ENCODE measurements around the gene SYNDIG1.

Gene SYNDIG1

DNA sequence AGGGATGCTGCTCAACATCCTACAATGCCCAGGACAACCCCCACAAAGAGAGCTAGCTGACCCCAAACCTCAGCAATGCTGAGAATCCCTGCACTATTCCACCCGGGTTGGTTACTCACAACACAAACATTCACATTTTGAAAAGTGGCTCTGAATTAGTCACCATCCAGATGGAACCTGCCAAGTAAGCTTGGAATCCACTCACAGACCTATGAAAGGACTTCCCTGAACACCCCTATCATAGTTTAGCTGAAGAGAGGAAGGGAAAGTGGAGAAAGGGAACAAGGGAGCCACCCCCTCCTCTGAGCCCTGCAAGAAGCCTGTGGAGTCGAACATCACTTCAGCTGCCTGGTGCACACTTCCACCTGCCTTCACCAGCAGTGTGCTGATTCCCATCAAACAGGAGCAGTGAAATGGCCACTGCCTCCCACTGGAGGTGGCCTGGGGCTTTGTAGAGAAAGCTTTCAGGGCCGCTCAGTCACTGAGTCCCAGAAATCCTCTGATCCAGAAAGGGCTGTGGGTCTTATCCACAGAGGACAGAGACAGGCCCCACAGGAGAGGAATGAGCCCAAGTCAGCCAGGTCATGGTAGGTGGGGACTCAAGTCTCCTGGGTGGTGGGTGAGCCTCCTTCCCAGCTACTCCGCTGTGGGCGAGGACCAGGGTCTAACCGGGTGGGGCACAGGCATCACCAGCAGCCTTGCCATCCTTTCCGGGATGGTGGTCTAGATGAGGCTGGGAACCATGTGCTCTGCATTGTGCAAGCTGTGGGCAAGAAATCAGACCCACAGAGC is 203.7 kb downstream of the SYNDIG1 start:
- DNase-seq (ENCODE audit: low read depth, low spot score): no peak

DNA sequence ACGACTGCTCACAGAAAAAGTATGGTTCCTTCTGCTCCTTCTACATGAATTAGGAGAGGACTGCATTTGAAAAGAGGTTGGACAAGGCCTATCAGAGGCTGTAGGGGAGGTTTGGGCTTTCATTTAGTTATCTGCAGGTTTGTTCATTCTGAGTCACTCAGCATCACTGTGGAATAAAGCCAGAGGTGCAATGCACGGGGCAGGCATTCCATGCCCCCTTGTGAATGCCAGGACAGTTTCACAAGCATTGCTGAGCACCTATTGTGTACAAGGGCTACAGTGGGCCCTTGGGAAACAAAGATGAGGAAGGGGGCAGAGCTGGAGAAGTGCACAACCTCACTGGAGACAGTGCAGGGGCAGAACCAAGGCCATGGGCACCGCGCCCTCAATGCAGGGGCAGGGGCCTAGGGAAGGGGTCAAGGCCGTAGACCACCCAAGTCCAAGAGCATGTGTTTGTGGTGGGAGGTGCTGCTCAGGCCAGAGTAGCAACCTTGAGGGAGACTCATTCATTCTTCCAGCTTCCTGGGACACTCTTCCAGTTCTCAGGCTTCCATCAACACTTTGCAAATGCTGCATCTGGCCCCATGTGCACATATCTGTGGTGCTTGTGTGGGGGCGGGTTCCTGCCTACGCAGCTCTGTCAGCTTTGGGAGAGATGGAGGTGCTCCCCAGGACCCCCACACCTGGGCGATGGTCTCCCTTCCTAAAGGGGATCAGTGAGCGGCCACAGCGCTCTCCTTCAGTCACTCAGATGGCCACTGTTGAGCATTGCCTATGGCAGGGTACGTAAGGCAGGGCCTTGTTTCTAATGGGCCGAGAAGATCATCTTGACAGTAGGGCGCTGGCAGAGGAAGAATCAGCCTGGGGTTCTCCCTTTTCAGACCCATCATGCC is 204.5 kb downstream of the SYNDIG1 start:
- DNase-seq (ENCODE audit: low read depth, low spot score): no peak

DNA sequence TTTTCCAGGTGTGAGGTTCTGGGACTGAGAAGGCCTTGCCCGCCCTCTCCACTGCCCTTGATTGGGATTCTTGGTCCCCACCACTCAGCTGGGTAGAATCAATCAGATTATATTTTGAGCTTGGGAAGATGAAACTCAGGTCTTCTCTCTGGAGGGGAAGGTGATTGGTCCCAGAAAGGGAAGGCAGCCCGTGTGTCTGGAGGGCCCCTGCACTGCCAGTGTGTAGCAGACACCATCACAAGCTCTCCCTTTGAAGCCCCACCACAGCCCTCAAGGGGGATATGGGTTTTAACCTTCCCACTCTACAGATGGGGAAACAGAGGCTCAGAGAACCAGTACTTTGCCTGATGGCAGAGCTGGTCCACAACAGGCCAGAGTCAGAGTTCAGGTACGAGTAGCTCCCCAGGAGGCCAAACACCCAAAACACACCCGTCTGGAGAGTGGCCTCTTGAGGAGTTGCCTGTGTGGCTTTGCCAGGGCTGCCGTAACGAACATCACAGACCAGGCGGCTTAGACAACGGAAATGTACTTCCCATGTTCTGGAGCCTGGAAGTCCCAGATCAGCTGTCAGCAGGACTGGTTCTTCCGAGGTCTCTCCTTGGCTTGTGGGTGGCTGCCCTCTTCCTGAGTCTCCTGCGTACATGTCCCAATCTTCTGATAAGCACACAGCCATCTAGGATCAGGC is 205.6 kb downstream of the SYNDIG1 start:
- DNase-seq (ENCODE audit: low read depth, low spot score): no peak

DNA sequence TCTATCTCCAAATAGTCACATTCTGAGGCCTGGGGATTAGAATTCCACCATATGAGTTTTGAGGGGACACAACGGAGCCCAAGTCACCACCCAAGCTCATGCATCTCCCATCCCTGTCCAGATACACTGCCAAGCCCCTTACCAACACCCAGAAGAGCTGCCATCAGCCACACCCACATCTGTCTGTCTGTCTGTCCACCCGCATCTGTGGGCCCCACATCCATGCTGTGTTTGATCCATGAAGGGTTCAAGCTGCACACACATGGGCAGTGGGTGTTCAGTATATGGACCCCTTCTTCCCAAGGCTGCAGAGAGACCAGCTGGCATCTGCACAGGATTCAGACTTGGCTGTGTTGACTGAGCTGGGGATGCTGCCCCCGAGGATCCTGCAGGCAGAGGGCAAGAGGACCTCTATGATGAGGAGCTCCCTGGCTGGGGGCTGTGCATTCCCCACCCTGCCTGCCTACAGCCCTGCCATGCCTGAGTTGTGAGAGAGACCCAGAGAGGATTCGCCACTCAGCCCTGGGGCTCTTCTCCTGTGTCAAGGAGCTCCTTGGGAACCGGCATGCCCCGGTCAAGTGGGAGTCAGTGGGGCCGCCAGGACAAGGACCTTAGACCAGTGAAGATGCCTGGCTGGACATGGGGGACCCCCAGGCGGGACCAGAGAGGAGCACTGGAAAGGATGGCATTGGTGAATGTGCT is 206.4 kb downstream of the SYNDIG1 start:
- no peak for DNase-seq (ENCODE audit: low read depth, low spot score)

DNA sequence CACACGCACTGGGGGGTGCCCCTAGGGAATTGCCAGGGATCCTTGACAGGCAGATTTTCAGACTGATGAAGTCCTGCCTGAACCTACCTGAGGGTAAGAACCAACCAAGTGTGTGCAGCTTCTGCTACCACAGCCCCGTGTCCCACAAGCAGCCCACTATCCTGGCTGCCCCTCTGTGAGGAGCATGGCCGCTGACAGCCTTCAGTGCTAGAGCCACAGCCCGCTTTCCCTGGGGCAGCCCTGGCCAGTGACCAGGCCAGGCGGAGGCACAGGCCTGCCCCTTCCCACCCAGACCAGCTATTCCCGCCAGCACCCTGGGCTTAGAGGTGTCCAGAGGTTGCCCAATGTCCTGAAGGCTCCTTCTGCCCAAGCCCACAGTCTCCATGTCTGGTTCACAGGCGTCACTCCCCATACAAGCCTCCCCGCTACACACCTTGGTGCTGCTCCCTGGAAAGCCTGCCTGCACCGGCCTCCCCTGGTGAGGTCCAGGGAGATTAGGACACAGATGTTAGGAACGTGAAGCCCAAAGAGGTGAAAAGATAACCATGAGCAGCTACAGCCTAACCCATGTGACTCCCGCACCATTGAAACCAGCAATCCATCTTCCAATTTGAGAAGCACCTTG is 207.0 kb downstream of the SYNDIG1 start:
- no peak for DNase-seq (ENCODE audit: low read depth, low spot score)

DNA sequence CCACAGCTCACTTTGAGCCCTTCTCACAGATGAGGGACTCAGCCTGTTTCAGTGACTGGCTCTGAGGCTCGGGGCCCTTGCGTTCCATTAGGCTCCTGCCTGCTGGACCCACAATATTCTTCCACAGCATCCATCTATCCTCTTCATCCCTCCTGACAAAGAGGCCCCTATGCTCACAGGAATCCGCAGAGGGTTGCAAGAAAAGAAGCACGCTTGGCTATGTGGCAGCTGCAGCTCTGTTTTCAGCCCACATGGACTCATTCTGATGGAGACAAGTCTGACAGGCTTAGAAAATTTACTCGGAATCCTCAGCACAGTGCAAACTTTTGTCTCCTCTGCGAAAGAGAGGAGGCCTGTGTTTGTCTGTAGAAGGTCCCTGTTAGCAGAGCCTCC is 207.5 kb downstream of the SYNDIG1 start:
- no peak for DNase-seq (ENCODE audit: low read depth, low spot score)

DNA sequence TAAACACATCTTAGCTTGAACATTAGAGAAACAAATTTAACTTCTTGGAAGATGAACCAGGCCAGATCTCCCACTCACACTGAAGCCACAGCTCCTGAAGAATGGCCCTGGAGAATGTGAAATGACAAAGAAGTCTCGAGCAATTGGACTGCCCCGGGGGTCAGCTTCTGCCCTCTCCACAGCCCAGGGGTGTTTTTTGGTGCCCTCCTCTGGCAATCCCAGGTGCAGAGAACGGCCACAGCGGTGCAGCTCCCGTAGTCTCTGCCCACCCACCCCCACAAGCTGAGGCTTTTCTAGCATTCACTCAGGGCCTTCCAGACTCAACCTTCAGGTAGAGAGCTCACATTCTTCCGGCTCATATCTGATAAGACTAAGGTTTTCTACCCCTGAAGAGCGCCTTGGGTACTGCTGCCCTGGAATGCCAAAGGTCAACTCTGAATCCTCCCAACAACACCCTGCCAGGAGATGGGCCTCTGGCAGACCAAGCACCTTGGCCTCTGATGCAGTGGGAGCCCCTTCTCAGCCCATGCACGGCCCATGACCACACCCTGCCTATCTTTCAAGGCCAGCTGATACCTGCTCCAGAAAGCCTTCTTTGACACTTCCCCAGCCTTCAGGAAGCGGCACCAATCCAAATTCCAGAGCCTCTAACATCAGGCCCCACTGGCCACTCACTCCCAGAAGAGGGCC is 208.3 kb downstream of the SYNDIG1 start:
- no peak for DNase-seq (ENCODE audit: low read depth, low spot score)

DNA sequence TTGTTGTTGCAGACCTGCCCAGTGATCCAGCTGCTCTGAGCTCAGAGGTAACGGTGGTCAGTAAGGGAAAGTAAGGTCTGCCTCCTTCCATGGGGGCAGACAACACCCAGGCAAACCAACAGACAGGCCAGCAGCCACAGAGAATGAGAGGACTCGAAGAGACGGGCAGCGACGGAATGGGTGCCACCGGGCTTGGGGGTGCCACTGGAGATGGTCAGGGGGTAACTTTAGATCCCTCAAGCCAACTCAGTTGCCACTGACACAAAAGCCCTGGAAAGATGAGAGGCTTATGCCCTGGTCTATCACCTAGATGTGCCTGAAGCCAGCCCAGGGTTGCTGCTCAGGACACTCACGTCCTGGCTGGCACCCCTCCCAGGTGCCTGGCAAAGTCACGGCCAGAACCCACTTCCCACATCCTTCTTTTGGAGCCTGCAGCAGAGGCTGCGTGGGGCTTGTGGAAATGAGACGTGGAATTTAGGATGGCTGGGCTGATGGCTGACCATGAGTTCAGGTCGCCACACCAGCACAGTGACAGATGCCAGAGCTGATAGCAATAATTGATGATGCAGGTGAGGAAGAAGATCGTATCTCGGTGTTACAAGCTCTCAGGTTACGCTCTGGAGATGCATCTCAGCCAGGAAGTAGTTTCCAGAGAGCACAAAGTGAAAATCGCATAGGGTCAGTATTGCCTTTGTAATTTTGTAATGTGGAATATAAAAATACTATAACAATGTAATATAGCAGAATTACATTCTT is 209.1 kb downstream of the SYNDIG1 start:
- DNase-seq (ENCODE audit: low read depth, low spot score): no peak

DNA sequence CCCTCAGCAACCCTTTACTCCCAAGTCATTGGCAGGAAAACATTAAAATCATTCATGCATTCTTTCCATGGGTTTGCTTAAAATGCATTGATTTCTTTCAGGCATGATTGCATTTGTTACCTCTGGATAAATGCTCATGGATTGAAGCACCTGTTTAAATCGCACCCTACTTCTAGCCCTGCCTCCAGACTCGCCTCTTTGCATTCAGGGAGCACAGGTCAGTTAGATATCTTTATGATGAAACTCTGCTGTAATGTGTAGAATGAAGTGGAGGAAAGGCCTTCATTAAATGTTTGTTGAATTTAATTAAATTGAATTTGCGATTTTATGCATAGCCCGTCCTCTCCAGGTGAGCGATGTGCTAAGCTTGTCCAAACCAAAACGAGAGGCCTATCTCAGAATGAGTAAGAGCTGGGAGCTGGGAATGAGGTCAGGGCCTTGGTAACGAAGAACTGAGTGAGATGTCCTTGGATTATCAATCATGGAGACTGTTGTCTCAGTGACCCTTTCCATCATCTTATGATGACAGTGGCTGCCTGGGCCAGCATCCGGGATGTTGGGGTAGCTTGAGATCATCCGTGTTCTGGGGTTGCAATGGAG is 210.1 kb downstream of the SYNDIG1 start:
- DNase-seq (ENCODE audit: low read depth, low spot score): no peak

DNA sequence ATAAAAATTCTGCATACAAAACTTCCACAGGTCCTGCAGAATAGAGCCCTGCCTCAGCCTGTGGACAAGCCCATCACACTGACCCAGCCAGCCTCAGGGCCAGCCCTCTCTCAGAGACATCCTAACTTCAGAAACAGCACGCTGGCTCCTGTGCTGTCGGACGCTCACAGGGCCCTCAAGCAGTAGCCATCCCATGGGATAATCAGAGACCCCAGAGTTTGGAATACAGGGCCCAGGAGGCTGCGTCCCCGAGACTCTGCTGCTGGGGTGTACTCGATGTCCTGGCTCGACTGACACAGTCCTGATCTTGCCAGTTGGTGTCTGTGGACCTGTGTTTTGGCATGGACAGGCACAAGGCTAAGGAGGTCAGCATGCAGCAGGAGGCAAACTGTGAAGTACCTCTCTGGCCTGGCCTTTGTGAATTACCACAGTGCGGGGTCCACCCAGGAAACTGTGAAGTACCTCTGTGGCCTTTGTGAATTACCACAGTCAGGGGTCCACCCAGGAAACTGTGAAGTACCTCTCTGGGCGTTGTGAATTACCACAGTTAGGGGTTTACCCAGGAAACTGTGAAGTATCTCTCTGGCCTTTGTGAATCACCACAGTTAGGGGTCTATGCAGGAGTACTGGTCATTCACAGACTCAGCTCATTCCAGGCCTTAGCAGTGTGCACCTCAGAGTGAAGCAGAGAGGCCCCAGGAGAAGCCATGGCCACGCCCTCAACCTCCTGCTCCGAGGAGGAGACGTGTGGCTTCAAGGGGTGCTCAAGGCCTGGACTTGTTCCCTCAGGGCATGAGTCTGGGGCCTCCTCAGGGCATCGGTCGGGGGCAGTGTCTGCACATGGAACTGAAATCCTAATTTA is 212.4 kb downstream of the SYNDIG1 start:
- no peak for DNase-seq (ENCODE audit: low read depth, low spot score)

DNA sequence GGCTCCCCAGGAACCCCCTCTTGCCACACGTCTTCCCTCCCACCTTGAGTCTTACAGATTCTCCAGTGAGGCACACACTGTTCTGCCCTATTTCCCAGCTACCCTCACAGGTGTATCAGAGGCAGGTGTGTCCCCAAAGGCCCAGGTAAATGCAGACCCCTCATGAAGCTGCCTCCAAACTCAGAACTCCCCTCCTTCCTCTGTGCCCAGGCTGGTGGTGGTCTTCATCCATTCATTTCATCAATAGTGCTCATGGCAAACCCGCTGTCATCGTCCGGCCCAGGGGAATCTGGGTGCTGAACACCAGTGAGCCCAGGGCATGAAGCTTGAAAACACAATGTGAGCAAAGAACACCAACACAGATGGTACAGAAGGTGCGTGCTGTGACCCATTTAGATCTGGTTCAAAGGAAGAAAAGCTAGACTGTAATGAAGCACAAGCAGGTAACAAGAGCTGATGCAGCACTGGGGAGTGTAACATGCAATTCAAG is 213.1 kb downstream of the SYNDIG1 start:
- DNase-seq (ENCODE audit: low read depth, low spot score): no peak

DNA sequence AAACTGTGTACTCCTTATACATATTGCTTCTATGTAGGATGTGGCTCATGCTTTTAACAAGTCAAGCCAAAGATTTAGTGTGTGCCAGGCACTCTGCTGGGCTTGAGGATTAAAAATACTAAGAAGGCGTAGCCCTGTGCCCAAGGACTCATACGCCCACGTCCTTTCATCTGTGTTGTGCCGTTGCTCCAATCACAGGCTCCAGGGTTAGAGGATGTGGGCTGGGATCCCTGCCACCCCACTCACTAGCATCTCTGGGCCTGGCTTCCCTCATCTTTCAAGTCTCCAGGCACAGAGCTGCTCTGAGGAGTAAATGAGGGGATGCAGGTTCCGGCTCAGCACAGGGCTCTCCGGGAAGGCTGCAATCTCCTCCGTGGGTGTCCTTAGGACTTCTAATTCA is 214.2 kb downstream of the SYNDIG1 start:
- DNase-seq (ENCODE audit: low read depth, low spot score): no peak

DNA sequence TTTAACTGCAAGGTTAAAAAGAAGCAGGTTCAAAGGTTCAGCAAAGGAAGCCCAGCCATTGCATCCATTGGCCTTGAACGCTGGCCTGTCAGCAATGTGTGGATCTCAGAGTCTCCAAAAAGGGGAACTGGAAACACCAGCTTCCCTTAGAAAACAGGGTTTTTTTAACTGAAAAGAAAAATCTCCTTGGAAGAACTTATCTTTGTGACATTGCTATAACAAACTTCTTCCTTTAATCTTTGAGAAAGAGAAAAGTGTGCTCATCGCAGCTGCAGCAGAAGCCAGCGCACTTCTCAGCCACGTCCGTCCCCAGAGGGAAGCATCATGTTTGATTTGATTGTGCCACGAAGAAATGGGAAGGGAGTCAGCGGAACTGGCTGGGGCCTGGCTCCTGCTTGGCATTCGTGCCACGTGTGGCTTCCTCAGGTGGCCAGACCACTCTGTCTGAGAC is 215.0 kb downstream of the SYNDIG1 start:
- DNase-seq (ENCODE audit: low read depth, low spot score): no peak

DNA sequence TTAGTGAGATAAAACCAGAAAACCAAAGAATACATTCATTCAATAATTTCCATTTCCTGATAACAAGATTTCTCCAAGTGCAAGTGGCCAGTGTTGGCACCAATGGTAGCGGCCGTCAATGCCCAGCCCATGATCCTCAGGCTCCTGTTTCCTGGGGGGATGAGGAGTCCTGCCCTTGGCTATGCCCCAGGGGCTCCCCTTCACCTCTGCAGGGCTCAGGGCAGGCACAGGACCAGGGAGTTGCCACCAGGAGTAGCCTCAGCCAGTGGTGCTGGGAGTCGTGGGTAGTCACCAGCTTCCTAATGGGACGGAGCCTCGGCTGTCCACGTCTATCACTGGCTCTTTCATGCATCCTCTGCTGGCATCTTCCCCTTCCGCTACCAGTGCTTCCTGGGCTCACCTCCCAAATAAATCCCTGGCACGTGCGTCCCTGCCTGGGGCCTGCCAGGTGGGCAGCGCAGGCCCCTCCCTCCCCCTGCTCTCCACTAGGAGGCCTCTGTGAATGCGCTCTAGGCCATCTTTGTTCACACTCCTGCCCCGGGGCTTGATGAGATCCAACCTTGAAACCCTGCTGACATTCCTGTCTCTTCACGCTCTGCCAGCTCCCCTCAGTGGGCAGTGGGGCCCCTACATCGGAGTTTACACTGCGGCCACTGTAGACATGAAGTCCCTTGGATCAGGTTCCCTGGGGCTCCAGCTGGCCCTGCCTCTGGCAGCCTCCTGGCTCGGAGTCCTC is 215.7 kb downstream of the SYNDIG1 start:
- peak; percentile 2 for DNase-seq (ENCODE audit: low read depth, low spot score)

DNA sequence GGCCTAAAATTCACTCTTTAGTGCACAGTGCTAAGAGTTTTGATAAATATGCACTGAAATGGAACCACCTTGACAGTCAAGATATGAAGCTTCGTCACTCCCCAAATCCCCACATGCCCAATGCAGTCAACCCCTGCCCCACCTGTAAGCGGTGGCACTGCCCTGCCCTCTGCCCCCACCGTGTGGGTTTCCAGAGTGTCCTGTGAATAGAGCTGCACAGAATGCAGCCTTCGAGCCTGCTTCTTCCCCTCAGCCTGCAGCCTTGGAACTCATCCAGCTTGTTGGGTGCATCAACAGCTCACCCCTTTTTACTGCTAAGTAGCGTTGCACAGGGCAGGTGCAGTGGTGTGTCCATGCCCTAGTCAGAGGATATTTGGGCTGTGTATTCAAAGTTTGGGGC is 216.3 kb downstream of the SYNDIG1 start:
- no peak for DNase-seq (ENCODE audit: low read depth, low spot score)

DNA sequence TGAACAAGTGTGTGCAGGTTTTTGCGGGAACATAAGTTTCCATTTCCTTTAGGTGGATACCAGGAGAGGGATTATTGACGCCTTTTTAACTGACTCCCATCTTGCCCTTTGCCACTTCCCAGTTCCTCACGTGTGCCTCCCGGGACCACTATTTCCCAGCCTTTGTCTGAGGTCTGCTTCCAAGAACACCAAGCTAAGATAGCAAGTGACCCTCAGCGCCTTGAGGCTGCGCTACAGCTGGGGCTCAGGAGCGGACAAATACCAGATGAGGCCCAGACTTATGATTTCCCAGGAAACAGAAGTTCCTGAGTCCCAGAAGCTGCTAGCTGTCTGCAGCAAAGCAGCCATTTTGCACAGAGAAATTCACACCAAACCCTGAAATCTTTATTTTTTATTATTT is 216.7 kb downstream of the SYNDIG1 start:
- DNase-seq (ENCODE audit: low read depth, low spot score): no peak

DNA sequence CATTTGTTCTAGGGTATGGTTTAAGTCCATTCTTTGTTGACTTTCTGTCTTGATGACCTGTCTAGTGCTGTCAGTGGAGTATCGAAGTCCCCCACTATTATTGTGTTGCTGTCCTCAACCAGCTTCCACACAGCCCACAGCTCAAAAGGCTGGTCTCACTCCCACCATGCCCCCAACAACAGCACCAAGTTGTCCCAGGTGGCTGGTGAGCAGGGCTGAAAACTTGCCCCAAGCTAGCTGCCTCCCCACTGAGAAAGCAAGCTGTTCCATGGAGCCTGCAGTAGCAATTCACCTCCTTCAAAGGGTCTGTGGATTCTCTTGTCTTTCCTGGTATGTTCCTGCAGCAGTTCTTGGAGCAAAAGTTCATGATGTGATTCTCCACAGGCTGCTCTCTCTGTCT is 221.0 kb downstream of the SYNDIG1 start:
- no peak for DNase-seq (ENCODE audit: low read depth, low spot score)

All from iPS DF 19.7 (cell line).